ENCODE data around the gene PPP6R3.
"Not testable (repeated sequence)": the region's sequence is repeated elsewhere in the genome, so short reads cannot be mapped to it uniquely, and the experiment has no call there.

The PPP6R3 gene

DNA sequence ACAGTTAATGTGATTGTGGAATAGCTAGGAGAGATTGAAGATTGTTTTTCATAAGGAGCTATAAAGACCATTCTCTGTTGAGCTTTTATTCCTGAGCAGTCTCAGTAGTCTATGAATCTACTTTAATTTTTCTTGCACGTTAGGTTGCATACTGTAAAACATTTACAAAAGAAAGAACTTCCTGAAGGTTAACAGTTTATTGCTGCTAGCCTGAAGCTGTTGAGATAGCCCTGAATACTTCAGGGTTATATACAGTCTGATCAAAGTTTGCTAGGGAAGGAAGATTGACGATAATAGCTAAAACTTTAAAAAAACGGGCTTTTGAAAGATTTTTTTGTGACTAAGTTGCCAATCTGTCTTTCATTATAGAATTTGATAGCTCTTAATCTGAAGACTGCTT lies 64.8 kb downstream of the PPP6R3 start:
- no peak for DNase-seq (ENCODE audit: low read depth, low spot score)

DNA sequence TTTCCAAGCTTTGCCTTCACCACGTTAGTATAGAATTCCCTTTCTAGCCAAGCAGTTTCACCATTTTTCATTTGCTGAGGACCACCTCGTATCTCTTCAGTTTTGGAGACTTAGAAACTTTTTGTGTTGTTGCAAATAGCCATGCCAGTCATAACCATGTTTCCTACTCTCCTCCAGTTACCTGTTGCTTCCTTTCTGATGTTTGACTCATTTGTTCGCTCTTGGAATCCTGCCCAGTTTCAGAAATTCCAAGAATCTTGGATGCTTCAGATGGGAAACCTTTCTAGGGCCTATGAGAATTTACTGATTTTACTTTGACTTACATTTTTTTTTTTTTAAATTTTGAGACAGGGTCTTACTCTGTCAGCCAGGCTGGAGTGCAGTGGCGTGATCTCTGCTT lies 65.4 kb downstream of the PPP6R3 start:
- peak; percentile 84 for DNase-seq (ENCODE audit: low read depth, low spot score)

DNA sequence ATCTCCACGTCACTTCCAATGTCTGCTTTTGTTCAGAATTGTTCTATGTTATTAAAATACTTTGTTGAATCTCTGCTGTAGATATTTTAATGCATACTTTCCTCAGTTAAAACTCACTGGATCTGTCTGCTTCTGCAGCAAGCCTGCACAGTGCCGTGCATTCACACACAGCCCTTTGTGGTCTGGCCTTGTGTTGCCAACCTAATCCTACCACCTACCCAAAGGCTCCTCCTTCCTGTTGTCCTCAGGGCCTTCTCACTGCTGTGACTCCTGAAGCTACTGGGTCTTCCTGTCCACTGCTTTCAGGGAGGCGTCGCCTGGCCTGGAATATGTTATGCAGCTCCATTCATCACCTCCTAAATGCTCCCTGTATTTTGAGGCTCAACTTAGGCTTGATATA lies 67.0 kb downstream of the PPP6R3 start:
- DNase-seq (ENCODE audit: low read depth, low spot score) = no peak

DNA sequence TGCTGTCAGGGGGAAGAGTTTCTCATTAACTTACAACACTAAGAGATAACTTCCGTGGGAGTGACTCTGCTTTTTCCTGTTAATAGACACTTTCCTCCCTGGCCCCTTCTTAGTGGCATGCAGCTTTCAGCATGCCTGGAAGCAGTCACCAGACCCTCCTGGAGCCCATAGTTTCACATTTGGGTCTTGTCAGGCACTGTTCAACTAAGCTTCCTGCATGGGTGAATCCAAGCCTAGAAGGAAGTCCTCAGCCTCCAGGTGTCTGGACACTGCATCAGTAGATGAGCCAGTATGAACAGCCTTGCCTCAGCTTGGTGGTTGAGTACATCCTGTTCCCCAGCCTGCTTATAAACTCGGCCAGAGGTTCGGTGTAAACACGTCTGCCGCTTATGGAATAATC lies 68.1 kb downstream of the PPP6R3 start:
- no peak for DNase-seq (ENCODE audit: low read depth, low spot score)

DNA sequence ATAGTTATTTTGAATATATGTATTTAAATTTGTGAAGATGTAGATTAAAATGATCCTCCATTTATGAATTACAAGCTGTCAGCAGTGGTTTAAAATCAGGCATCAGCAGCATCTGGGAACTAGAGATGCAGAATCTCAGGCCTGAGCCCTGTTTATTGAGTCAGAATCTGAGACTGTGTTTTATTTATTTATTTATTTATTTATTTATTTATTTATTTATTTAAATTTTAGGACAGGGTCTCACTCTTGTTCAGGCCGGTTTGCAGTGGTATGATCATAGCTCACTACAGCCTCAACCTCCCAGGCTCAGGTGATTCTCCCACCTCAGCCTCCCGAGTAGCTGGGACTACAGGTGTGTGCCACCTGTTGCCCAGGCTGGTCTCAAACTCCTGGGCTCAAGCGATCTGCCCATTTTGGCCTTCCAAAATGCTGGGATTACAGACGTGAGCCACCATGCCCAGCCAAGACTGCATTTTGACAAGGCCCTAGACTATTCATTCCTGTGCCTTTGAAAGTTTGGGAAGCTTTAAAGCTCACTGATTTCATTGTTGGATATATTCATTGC lies 70.7 kb downstream of the PPP6R3 start:
- DNase-seq (ENCODE audit: low read depth, low spot score) = no peak

DNA sequence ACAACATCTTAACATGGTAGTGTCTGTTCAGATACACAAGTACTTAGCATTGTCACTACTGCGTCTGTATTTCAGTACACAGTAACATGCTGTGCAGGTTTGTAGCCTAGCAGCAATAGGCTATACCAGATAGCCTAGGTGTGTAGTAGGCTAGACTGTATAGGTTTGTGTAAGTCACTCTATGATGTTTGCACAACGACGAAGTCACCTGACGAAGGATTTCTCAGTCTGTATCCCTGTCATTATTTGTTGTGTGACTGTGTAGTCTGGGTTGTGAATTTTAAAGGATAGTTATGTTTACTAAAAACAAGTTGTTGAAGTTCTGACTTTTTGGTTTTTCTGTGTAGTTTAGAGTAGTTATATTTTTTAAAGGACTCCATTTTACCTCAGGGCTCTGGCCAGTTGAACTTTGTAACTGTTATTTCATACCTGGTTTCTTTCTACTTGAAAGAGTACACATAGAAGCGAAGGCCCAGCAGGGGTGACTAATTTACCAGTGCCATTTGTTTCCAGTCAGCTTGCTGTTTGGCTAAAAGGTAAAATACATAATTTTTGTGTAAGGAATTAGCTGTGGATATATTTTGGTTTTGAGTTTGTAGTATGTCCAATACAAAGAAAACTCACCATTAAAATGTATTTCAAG lies 72.3 kb downstream of the PPP6R3 start:
- no peak for DNase-seq (ENCODE audit: low read depth, low spot score)

DNA sequence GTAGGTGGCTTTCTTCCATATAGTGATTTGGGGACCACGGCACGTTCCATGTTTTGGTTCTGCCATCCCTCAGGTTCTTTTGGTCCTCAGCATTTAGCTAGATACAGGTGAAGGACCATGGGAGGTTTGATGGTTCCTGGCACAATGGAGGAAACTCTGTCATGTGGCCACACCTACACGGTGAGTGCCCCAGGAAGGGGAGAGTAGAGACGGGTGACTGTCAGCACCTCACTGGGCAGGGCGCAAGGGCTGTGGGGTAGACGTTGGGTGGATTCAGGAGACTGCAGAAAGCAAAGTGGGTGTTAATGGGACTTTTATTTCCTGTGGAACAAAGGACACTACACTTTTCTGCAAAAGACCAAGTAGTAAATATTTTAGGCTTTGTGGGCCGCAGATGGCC lies 73.4 kb downstream of the PPP6R3 start:
- DNase-seq (ENCODE audit: low read depth, low spot score) = no peak

DNA sequence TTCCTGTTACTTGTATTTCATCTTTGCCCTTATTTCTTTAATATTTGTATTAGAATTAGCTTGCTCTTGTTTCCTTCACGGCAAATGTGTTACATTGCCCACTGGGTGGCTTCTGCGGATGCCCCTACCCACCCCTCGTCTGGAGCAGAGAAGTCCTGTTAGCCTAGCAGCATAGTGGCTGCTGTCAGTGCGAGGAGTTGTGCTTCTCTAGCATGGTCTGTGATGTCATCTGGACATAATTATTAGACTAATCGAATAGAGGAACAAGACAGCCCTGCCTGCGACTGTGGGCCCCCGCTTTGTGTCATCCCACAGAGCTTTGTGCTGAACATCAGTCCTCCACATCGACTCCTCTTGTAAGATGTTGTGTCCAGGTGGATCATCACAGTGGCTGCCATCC lies 74.5 kb downstream of the PPP6R3 start:
- no peak for DNase-seq (ENCODE audit: low read depth, low spot score)

DNA sequence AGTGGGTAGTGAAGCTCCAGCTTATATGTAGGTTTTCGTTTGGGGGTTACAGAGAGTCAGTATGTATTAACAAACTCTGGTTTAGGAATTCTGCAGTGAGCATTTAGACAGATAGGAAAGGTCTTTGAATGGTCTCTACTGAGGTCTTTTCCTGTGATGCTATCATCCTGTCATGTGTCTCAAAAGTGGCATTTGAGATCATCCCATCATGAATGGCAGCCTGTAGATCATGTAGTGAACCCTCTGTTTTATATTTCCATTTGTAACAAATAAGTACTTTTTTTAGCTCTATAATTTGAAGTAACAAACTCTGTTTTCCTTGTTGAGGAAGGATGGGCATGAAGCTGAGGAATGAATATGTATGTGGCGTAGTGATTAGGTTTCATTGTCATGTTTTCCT lies 76.2 kb downstream of the PPP6R3 start:
- no peak for DNase-seq (ENCODE audit: low read depth, low spot score)

DNA sequence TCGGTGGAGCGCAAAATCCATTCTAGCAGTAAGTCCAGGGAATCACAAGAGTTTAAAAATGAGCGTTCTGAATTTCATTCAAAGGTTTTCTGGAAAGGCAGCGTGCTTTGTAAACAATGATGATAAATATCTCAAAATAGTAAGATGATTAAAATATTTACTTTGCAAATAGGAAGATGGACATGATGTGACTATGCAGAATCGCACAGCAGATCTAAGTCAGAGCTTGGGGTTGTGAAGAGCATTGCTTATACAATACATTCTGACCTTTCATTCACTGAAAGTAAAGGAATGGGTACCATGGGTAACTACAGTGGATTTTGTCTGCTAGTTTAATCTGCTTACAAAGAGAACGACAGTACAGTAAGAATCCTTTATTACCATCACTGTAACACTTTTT lies 77.5 kb downstream of the PPP6R3 start:
- DNase-seq (ENCODE audit: low read depth, low spot score) = no peak

DNA sequence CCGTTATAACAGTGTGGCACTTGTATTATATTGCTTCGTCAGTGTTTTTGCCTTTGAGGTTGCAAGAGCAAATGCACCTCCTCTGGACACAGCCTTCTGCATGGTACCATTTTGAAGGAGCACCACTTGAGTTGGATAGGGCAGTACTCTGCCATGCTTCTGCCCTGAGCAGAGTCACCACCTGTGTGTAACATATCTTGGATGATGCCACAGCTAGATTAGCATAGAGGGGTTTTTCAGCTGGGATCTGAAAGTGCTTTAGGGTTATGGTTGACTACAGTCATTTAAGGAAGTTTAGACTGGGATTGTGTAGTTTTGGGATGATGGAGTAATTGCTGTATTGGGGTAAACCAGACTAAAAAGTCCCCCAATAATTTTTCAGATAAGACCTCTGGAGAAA lies 78.8 kb downstream of the PPP6R3 start:
- no peak for DNase-seq (ENCODE audit: low read depth, low spot score)

DNA sequence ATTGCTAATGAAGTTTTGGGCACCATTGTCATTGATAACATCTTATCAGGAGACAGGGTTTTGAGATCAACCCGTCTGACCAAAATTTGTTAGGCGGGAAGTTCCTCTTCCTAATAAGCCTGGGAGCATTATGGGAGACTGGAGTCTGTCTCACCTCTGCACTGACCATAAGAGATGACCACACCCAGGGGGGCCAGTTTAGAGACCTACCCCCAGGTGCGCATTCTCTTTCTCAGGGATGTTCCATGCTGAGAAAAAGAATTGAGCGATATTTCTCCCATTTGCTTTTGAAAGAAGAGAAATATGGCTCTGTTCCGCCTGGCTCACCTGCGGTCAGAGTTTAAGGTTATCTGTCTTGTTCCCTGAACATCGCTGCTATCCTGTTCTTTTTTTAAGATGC lies 80.0 kb downstream of the PPP6R3 start:
- not testable (repeated sequence) for DNase-seq (ENCODE audit: low read depth, low spot score)

DNA sequence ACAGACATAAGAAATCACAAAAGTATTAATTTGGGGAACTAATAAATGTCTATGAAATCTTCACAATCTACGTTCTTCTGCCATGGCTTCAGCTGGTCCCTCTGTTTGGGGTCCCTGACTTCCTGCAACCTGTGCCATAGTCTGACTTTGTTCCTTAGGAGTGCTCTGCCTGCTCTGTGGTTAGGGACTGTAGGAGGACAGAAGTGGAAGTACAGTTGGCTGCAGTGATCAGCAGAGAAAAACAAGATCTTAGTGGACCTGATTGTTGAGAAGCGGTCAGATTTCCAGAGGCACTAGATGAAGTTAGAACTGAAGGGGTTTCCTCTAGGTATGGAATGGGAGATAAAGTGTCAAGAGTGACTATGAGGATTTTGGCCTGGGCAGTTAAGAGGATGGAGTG lies 80.6 kb downstream of the PPP6R3 start:
- no peak for DNase-seq (ENCODE audit: low read depth, low spot score)

DNA sequence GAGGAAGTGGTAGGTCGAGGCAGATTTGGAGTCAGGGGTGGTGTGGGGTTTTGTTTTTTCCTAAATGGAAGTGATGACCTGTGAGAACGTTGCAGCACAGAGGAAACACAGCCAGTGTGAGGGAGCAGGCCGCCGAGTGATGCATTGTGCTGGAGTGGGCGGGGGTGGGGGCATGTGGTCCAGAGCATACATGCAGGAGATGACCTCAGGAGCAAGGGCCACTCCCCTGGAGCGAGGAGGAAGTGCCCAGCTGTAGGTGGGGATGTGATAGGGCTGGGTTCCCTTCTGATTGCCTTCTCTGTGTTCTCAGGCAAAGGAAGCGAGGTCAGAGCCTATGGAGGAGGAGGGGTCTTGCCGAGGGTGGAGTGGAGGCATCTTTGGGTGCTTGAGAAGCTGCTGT lies 81.4 kb downstream of the PPP6R3 start:
- DNase-seq (ENCODE audit: low read depth, low spot score) = no peak

DNA sequence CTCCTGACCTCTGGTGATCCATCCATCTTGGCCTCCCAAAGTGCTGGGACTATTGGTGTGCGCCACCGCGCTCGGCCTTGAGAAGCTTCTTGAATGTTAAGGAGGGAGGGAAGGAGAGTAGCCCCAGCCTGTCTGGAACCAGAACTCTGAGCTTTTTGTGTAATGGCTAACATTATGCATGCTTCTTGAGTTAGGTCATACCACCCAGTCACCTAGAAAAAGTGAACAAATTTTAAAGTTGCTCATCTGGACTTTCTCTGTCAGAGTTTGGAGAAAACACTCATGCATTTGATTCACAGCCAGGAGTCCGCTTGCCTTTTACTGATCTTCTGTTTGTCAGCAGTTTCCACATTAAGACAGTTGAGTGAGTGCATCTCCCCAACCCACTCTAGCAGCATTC lies 82.1 kb downstream of the PPP6R3 start:
- peak; percentile 90 for DNase-seq (ENCODE audit: low read depth, low spot score)

DNA sequence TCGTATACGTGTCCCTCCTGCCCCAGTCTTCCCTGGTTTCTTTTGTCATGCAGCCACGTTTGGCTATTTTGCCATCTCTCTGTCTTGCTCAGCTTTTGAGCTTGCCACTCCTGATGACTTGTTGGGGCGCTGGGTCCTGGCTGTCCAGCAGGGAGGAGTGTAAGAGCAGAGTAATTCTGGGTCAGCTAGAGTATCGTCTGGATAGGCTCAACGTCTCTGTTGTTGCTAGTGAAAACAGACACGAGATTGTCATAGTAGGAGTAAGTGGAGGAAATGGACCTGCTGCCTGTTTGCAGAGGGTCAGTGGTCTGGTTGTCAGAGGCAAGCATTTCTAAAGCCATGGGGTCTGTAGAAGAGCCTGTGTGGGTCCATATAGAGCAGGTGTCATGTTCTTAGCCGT lies 83.0 kb downstream of the PPP6R3 start:
- DNase-seq (ENCODE audit: low read depth, low spot score) = no peak

DNA sequence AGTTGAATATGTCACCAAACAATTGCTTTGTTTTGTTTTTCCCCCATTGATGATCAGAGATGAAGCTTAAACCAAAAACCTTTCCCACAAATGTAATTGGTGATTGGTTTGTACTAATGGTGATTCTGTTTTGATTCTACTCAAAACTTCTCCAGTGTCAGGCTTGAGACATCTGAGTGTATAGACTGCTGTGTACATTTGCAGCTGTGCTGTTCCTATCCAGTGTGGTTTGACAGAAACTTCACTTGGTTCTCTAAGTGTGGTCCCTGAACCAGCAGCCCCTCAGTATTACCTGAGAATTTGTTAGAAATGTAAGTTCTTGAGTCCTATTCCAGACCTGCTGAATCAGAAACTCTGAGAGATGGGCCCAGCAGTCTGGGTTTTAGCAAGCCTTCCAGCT lies 84.8 kb downstream of the PPP6R3 start:
- DNase-seq (ENCODE audit: low read depth, low spot score) = no peak

DNA sequence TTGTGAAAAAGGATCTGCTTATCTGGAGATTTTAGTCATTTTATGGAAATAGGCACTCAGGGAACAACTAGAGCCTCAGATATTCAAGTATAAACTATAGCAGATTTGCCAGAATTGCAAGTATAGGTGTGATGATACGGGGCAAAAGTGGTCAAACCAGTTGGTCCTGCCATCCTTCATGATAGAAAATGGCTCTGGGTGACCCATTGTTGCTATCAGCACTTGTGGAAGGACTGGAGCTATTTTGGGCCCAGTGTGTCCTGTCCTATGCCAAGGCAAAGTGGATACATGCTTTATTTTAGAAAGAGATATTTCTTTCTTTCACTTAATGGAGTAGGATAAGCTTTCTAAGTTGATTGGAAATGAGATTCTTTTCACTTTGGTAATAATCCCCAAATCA lies 85.2 kb downstream of the PPP6R3 start:
- DNase-seq (ENCODE audit: low read depth, low spot score) = no peak

DNA sequence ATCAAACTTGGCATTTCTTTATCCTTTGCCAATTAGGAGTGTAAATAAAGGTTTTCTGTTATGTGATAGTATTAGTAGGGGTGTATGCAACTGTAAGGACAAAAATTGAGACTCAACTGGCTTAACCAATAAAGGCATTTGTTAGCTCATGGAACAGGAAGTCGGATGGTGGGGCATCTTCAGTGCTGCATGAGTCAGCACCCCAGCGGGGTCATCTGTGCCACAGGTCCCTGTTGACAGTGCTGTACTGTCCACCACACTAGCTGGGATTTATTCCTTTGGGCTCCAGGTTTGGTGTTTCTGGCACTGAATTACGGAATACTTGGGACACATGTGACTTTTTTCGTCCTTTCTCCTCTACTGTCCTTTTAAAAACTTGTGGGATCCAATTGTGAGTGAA lies 86.0 kb downstream of the PPP6R3 start:
- DNase-seq (ENCODE audit: low read depth, low spot score) = no peak

DNA sequence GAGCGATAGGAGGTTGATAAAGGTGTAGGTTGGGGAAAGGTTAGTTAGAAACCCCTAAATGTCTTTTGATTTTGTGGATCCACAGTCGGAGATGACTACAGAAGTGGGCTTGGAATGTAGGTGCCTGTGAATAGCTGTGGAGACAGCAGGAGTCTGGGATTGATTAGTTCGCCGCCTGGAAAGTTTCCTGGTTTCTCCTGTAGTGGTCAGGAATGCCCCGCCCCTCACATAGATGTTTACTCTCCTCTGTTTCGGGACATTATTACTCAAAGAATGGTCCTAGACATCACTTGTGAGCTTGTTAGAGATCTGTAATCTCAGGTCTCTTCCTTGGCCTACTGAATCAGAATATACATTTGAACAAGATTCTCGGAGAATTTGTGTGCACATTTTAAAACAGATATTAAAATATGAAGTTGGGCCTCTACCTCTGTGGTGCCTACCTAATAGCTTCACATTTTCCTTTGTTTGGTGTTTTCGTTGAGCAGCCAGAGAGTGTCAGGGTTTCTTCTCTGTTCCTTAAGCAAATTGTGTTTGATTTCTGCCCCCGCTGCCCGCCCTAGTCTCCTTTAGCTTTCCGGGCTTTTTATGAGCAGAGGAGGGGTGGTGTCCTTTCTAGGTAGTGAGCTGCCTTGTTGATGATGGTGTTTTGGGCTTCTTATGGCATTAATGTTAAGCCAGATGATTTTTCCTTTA lies 89.4 kb downstream of the PPP6R3 start:
- DNase-seq (ENCODE audit: low read depth, low spot score) = no peak

DNA sequence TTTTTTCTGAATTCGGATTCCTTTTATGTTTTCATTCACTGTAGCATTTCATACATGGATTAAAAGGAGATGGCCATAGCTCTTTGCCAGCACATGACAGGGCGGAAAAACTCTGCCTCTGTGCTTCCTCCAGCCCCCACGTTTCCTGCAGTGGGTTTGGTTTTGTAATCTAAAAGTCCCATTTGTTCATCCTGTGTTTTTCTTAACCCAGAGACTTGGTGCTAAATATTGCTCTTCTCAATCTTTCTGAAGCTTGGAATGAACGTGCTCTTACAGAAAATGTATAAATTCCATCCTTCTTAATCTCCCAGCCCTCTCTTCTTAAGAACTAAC lies 89.9 kb downstream of the PPP6R3 start:
- DNase-seq (ENCODE audit: low read depth, low spot score) = no peak

DNA sequence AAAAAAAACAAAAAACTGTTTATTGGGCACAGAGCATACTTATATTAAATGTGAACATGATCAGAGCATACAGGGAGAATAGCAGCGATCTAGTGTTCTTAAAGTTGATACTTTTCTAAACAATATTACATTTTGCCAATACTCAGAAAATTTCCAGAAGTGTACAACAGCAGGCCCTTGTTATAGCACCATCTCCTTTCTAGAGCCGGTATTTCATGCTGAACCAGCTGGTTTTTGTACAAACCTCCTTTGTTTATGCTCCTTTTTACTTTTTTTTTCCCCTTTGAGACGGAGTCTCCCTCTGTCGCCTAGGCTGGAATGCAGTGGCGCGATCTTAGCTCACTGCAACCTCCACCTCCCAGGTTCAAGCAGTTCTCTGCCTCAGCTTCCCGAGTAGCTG lies 90.7 kb downstream of the PPP6R3 start:
- no peak for DNase-seq (ENCODE audit: low read depth, low spot score)

DNA sequence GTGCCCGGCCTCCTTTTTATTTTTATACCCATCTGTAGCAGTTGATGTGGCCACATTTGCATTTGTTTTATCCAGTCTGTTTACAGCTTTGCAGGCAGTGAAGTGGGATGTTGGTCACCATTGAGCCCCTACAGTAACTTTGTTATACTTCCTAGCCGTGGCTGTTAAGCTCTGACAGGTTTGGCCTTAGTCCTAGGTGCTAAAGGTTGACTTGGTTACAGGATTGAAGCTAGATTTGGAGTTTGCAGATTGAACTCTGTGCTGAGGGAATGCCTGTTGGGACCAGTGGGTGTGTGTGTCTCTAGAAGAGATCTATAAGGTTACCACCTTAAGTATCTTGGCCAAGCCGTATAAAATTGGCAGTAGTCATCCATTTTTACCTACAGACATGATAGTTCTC lies 91.2 kb downstream of the PPP6R3 start:
- no peak for DNase-seq (ENCODE audit: low read depth, low spot score)

DNA sequence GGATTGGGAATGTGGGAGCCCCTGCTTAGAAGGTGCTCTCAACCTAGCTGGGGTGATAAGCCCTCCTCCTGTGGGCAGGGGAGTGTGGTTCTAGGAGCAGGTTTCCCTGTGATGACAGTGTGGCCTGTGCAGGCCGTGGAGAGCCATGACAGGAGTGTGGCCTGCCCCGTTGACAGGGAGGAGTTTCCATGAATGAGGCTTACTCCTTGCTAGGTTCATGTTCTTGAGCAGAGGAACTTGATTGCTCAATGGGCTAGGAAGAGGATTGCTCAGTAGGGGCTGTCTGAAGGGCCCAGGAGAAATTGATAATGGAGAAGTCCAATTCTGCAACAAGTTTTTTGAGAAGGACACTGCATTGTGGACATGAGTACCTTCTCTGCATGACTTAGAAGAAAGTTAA lies 92.0 kb downstream of the PPP6R3 start:
- DNase-seq (ENCODE audit: low read depth, low spot score) = no peak

Measured in astrocyte of the hippocampus (primary cell).